Transverse colon (tissue), 4 donors: ENCODE data around the gene FARP1.

Experiments
- CTCF ChIP-seq, 5 experiments: fragments of 200-600 bp in 3 of 5; fragments of 450-650 bp in 2 of 5; sonication (generic) in 3 of 5; IDR thresholded peaks; 1 replicate in 2 of 5; 2 replicates in 3 of 5; pipeline ENCODE4 v1.5.1; 2016 to 2017; ENCODE audit warnings: antibody characterized with exemption in 5 of 5, inconsistent platforms in 3 of 5, mild to moderate bottlenecking in 2 of 5, moderate library complexity in 1 of 5
- EP300 ChIP-seq: sonication (generic); formaldehyde crosslinking; IDR thresholded peaks from one replicate; pipeline ENCODE4 v1.6.1; 2017; ENCODE audit warnings: antibody characterized with exemption, low read depth
- POLR2A ChIP-seq: fragments of 450-650 bp; IDR thresholded peaks from one replicate; pipeline ENCODE4 v1.6.1; 2016; ENCODE audit warnings: antibody characterized with exemption, mild to moderate bottlenecking, moderate library complexity
- POLR2AphosphoS5 ChIP-seq, 3 donors: sonication (generic); formaldehyde crosslinking; IDR thresholded peaks; one replicate each; pipeline ENCODE4 v1.6.1; 2016; ENCODE audit warnings: antibody characterized with exemption in 3 of 3

- TF ChIP-seq CTCF (IDR thresholded peaks at IDR 0.05) = no peak
- TF ChIP-seq POLR2A = no peak
- no peak for TF ChIP-seq POLR2AphosphoS5 (IDR thresholded peaks at IDR 0.05)
- no peak for TF ChIP-seq EP300
Measured at GRCh38 chr13:98487016-98487415, 344.1 kb downstream of the FARP1 start.
